CD14-positive monocyte (primary cell): Measurements from ENCODE around the gene NAA38. TPM values are rescaled to one million over a fixed set of nuclear protein-coding genes. Genes with fewer than 3 reads are reported as not detected.

Experiments
- DNase-seq, 3 donors: peaks; one replicate each; pipeline ENCODE4 v3.0.0-alpha.2; 2011 to 2022
- H2AFZ ChIP-seq: 2 replicates; pipeline ENCODE4 v1.6.0; 2012; ENCODE audit warnings: mild to moderate bottlenecking, low read depth, low read length, inconsistent platforms; ENCODE audit not compliant: insufficient read depth, poor library complexity, severe bottlenecking
- H3K27ac ChIP-seq, 2 donors: 1 replicate in 1 of 2; 2 replicates in 1 of 2; pipeline ENCODE4 v1.5.1; 2012 to 2013; ENCODE audit warnings: low read length in 2 of 2, control low read depth in 1 of 2, inconsistent platforms in 1 of 2, low read depth in 1 of 2, mild to moderate bottlenecking in 1 of 2
- H3K27me3 ChIP-seq, 2 donors: one replicate each; pipeline versions ENCODE4 v1.6.0 to v1.6.1; 2011 to 2013; ENCODE audit warnings: low read length in 2 of 2; ENCODE audit not compliant: control insufficient read depth in 2 of 2, insufficient read depth in 2 of 2
- H3K36me3 ChIP-seq, 2 donors: replicated peaks in 1 of 2; 1 replicate in 1 of 2; 2 replicates in 1 of 2; pipeline versions ENCODE4 v1.5.1 to v1.6.1; 2012 to 2013; ENCODE audit warnings: low read length in 2 of 2, control low read depth in 1 of 2, inconsistent platforms in 1 of 2, mild to moderate bottlenecking in 1 of 2; ENCODE audit not compliant: insufficient read depth in 2 of 2, control insufficient read depth in 1 of 2
- H3K4me1 ChIP-seq, 2 donors: 1 replicate in 1 of 2; 2 replicates in 1 of 2; pipeline versions ENCODE4 v1.5.1 to v1.6.1; 2012 to 2013; ENCODE audit warnings: low read length in 2 of 2, control low read depth in 1 of 2, inconsistent platforms in 1 of 2, mild to moderate bottlenecking in 1 of 2, moderate library complexity in 1 of 2; ENCODE audit not compliant: insufficient read depth in 2 of 2, control insufficient read depth in 1 of 2
- H3K4me2 ChIP-seq: replicated peaks from 2 replicates; pipeline ENCODE3; 2012; ENCODE audit warnings: low read length, moderate library complexity, mild to moderate bottlenecking; ENCODE audit not compliant: poor library complexity, severe bottlenecking; ENCODE audit errors: extremely low read depth
- H3K4me3 ChIP-seq, 3 experiments: fragments of 200-600 bp in 1 of 3; sonication (generic) in 1 of 3; replicated peaks in 1 of 3; 1 replicate in 2 of 3; 2 replicates in 1 of 3; pipeline ENCODE4 v1.5.1; 2011 to 2013; ENCODE audit warnings: low read length in 3 of 3, mild to moderate bottlenecking in 3 of 3, control low read depth in 2 of 3, low read depth in 2 of 3, inconsistent platforms in 1 of 3, moderate library complexity in 1 of 3
- H3K79me2 ChIP-seq: 2 replicates; pipeline ENCODE4 v1.6.0; 2012; ENCODE audit warnings: mild to moderate bottlenecking, control low read depth, inconsistent platforms, low read length, moderate library complexity; ENCODE audit not compliant: insufficient read depth
- H3K9ac ChIP-seq: 2 replicates; pipeline ENCODE4 v1.6.0; 2017; ENCODE audit warnings: low read length, mild to moderate bottlenecking; ENCODE audit not compliant: insufficient read depth, poor library complexity, severe bottlenecking
- H3K9me3 ChIP-seq, 2 donors: replicated peaks in 1 of 2; 1 replicate in 1 of 2; 2 replicates in 1 of 2; pipeline versions ENCODE4 v1.5.1 to v1.6.1; 2012 to 2013; ENCODE audit warnings: low read length in 2 of 2, control low read depth in 1 of 2; ENCODE audit not compliant: control insufficient read depth in 1 of 2, insufficient read depth in 1 of 2
- H4K20me1 ChIP-seq: 2 replicates; pipeline ENCODE4 v1.6.0; 2012; ENCODE audit warnings: mild to moderate bottlenecking, low read length, control low read depth, moderate library complexity; ENCODE audit not compliant: insufficient read depth
- H3K27ac Mint-ChIP-seq, 7 donors: one replicate each; pipeline ENCODE4 v1.8.0; 2020; ENCODE audit warnings: mild to moderate bottlenecking in 7 of 7, mixed read lengths in 7 of 7, moderate library complexity in 6 of 7, inconsistent platforms in 2 of 7
- H3K27me3 Mint-ChIP-seq, 3 donors: one replicate each; pipeline ENCODE4 v1.8.0; 2021 to 2022; ENCODE audit warnings: low read depth in 3 of 3, mild to moderate bottlenecking in 3 of 3, mixed read lengths in 3 of 3, moderate library complexity in 3 of 3, inconsistent platforms in 1 of 3
- H3K36me3 Mint-ChIP-seq, 2 donors: one replicate each; pipeline ENCODE4 v1.8.0; 2020; ENCODE audit warnings: mixed read lengths in 2 of 2, inconsistent platforms in 1 of 2, mild to moderate bottlenecking in 1 of 2
- H3K4me1 Mint-ChIP-seq: one replicate; pipeline ENCODE4 v1.8.0; 2020; ENCODE audit warnings: mild to moderate bottlenecking, mixed read lengths
- H3K4me3 Mint-ChIP-seq, 2 donors: one replicate each; pipeline ENCODE4 v1.8.0; 2020; ENCODE audit warnings: mild to moderate bottlenecking in 2 of 2, mixed read lengths in 2 of 2, moderate library complexity in 1 of 2
- H3K9me3 Mint-ChIP-seq, 7 donors: one replicate each; pipeline ENCODE4 v1.8.0; 2020 to 2022; ENCODE audit warnings: mixed read lengths in 7 of 7, mild to moderate bottlenecking in 6 of 7, moderate library complexity in 6 of 7, inconsistent platforms in 2 of 7
- WGBS: methylation state at CpG from one replicate; pipeline ENCODE4 v1.1.5; 2013; ENCODE audit warnings: missing lambda C conversion rate; ENCODE audit not compliant: insufficient coverage; 5-methylcytosine and 5-hydroxymethylcytosine counted together
- intact Hi-C, 2 donors: fragments of 100-400 bp; cut with micrococcal nuclease; formaldehyde crosslinking; loops; one replicate each; pipeline versions ENCODE4 v1.15.0 to v1.15.1; 2023
- polyA plus RNA-seq, 3 donors: library from polyadenylated mRNA; depleted of rRNA in 1 of 3; unstranded in 2 of 3; stranded (reverse) in 1 of 3; fragments of 300-500 nt in 2 of 3; fragments of >200 nt in 1 of 3; fragmentation: Illumina TruSeq in 2 of 3; gene quantifications; 1 replicate in 2 of 3; 2 replicates in 1 of 3; pipeline ENCODE4 v1.2.3, GENCODE V29; 2012 to 2021
- TF ChIP-seq, protein P1 (sequence below): fragments of 200-600 bp; IDR thresholded peaks from one replicate; pipeline ENCODE4 v1.8.0; 2022; ENCODE audit warnings: antibody characterized with exemption, mild to moderate bottlenecking

Gene NAA38
- polyA plus RNA-seq, 3 donors: 63.8 to 197 (median 148) TPM

DNA sequence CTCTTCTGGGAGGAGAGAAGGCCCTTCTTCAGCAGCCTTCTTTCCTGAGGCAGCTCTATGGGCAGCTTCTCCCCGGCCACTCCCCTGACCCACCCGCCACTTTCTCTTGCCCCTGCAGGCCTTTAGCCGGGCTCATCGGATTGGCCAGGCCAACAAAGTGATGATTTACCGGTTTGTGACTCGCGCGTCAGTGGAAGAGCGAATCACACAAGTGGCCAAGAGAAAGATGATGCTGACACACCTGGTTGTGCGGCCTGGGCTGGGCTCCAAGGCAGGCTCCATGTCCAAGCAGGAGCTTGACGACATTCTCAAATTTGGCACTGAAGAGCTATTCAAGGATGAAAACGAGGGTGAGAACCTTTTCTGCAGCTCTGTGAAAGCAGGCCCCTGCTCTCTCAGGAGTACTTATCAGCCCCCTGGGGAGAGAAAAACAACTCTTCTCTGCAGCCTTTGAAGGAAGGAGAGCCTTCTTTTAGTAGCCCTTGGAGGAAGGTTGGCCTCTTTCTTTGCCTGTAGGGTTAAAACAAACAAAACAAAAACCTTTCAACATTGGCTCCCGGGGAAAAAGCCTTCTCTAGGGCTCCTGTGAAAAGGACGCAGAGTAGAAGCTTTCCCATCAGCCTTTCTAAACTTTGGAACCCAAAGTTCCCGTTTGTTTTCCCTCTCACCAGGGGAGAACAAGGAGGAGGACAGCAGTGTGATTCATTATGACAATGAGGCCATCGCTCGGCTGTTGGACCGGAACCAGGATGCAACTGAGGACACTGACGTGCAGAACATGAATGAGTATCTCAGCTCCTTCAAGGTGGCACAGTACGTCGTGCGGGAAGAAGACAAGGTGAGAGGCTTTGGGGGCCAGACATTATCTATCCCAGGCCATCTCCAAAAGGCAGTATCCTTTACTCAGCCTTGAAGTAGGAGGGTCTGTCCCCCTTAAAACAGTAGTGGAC, 46.1 kb upstream of the NAA38 start:
- H4K20me1 ChIP-seq: no peaks in the 10 kb centered on the region
- H3K79me2 ChIP-seq: no peaks in the 10 kb centered on the region
- H3K36me3 Mint-ChIP-seq: peaks cover 97 to 100% of the 10 kb centered on the region in 2 donors
- H3K27me3 ChIP-seq: no peaks in the 10 kb centered on the region
- no peak for DNase-seq
- TF ChIP-seq, protein P1, sequence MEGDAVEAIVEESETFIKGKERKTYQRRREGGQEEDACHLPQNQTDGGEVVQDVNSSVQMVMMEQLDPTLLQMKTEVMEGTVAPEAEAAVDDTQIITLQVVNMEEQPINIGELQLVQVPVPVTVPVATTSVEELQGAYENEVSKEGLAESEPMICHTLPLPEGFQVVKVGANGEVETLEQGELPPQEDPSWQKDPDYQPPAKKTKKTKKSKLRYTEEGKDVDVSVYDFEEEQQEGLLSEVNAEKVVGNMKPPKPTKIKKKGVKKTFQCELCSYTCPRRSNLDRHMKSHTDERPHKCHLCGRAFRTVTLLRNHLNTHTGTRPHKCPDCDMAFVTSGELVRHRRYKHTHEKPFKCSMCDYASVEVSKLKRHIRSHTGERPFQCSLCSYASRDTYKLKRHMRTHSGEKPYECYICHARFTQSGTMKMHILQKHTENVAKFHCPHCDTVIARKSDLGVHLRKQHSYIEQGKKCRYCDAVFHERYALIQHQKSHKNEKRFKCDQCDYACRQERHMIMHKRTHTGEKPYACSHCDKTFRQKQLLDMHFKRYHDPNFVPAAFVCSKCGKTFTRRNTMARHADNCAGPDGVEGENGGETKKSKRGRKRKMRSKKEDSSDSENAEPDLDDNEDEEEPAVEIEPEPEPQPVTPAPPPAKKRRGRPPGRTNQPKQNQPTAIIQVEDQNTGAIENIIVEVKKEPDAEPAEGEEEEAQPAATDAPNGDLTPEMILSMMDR: no peak
- H3K9me3 Mint-ChIP-seq: no peaks in the 10 kb centered on the region
- H3K9me3 ChIP-seq: no peaks in the 10 kb centered on the region
- no peak overlapping the region for H3K27ac ChIP-seq
- peaks cover 0 to 3% (median 2%) of the 10 kb centered on the region in 3 donors for H3K27me3 Mint-ChIP-seq
- H3K4me3 Mint-ChIP-seq: no peak overlapping the region
- no peaks in the 10 kb centered on the region for H3K4me1 Mint-ChIP-seq
- H3K4me2 ChIP-seq: no peak overlapping the region
- H3K36me3 ChIP-seq: peaks cover 99 to 100% of the 10 kb centered on the region in 2 donors
- WGBS: 98% methylated on average over 17 of the region's 22 CpGs
- H3K4me1 ChIP-seq: no peaks in the 10 kb centered on the region
- no peak overlapping the region for H3K9ac ChIP-seq
- H2AFZ ChIP-seq: no peak overlapping the region
- H3K27ac Mint-ChIP-seq: no peak overlapping the region
- no peak overlapping the region for H3K4me3 ChIP-seq
- intact Hi-C loops: no loop called here

GRCh38 chr17:7897773-7898172, 40.4 kb upstream of the NAA38 start:
- Histone ChIP-seq H3K9ac (no peak overlapping the region), H3K27ac (peak overlapping the region in 1 of 2 donors; percentile 18), H2AFZ (no peak overlapping the region), H3K9me3 (no peaks in the 10 kb centered on the region), H3K4me1 (no peaks in the 10 kb centered on the region), H3K4me3 (no peak overlapping the region), H3K27me3 (no peaks in the 10 kb centered on the region), H3K79me2 (peaks cover 11% of the 10 kb centered on the region), H3K4me2 (no peak overlapping the region), H4K20me1 (no peaks in the 10 kb centered on the region), H3K36me3 (peaks cover 75 to 99% of the 10 kb centered on the region in 2 donors)
- Mint-ChIP-seq H3K27ac (peak overlapping the region in 6 of 7 donors; percentile 13 to 84 (median 54)), H3K9me3 (no peaks in the 10 kb centered on the region), H3K4me1 (peaks cover 8% of the 10 kb centered on the region), H3K4me3 (no peak overlapping the region), H3K36me3 (peaks cover 90 to 97% of the 10 kb centered on the region in 2 donors), H3K27me3 (peaks cover 0 to 3% (median 2%) of the 10 kb centered on the region in 3 donors)
- intact Hi-C loops: loop anchor here (2.0 to 5.0 kb wide), 5 partner anchors 35 to 160 kb away; no protein-coding TSS in a partner anchor
- TF ChIP-seq, protein P1: peak; percentile 74
- DNase-seq: peak; percentile 52 to 67 (median 54)
- WGBS: 68% methylated on average over 3 of the region's 6 CpGs
